Dendritic cell treated with granulocyte-macrophage colony-stimulating factor and Interleukin-4, amounts not matched to agents 40 ng/mL and 50 ng/mL, for 4 days (primary cell): ENCODE results near the gene LRRC25.

ENCODE experiments used
- H3K27ac Mint-ChIP-seq: one replicate; pipeline ENCODE4 v1.8.0; 2022; ENCODE audit warnings: mild to moderate bottlenecking, mixed read lengths
- H3K27me3 Mint-ChIP-seq: one replicate; pipeline ENCODE4 v1.8.0; 2022; ENCODE audit warnings: mild to moderate bottlenecking, mixed read lengths
- H3K36me3 Mint-ChIP-seq: one replicate; pipeline ENCODE4 v1.8.0; 2022; ENCODE audit warnings: low read depth, mixed read lengths
- H3K4me1 Mint-ChIP-seq: one replicate; pipeline ENCODE4 v1.8.0; 2022; ENCODE audit warnings: low read depth, mixed read lengths
- H3K4me3 Mint-ChIP-seq: one replicate; pipeline ENCODE4 v1.8.0; 2022; ENCODE audit warnings: mild to moderate bottlenecking, moderate library complexity, mixed read lengths
- H3K9me3 Mint-ChIP-seq: one replicate; pipeline ENCODE4 v1.8.0; 2022; ENCODE audit warnings: mixed read lengths
- intact Hi-C: fragments of 100-400 bp; cut with micrococcal nuclease; formaldehyde crosslinking; loops from one replicate; pipeline ENCODE4 v1.15.0; 2022

Gene LRRC25

GRCh38 chr19:18397242-18398202 lies at the start of gene LRRC25:
LRRC25 (minus strand) TSS chr19:18397622; CDS start chr19:18396963, 659 bp downstream.
- peaks cover 84% of the 10 kb centered on the region for H3K4me1 Mint-ChIP-seq
- H3K4me3 Mint-ChIP-seq: peak within 1 kb of the TSS; percentile 95
- H3K27ac Mint-ChIP-seq: peak within 1 kb of the TSS; percentile 96
- H3K9me3 Mint-ChIP-seq: no peaks in the 10 kb centered on the region
- H3K27me3 Mint-ChIP-seq: no peaks in the 10 kb centered on the region
- H3K36me3 Mint-ChIP-seq: peaks cover 51% of the 10 kb centered on the region
- intact Hi-C loops: no loop called here

- Mint-ChIP-seq H3K4me3 (no peak overlapping the region), H3K4me1 (peaks cover 43% of the 10 kb centered on the region), H3K27me3 (no peaks in the 10 kb centered on the region), H3K27ac (no peak overlapping the region), H3K36me3 (peaks cover 100% of the 10 kb centered on the region), H3K9me3 (peaks cover 8% of the 10 kb centered on the region)
- intact Hi-C loops: no loop called here
These were observed 49.5 kb upstream of the LRRC25 start for GRCh38 chr19:18446811-18447359.

- intact Hi-C loops: no loop called here
- Mint-ChIP-seq H3K4me1 (peaks cover 47% of the 10 kb centered on the region), H3K36me3 (peaks cover 100% of the 10 kb centered on the region), H3K9me3 (peaks cover 8% of the 10 kb centered on the region), H3K4me3 (no peak overlapping the region), H3K27ac (no peak overlapping the region), H3K27me3 (no peaks in the 10 kb centered on the region)
These were observed 48.9 kb upstream of the LRRC25 start for GRCh38 chr19:18446145-18446810.

- intact Hi-C loops: no loop called here
- Mint-ChIP-seq H3K4me3 (no peak overlapping the region), H3K9me3 (peaks cover 8% of the 10 kb centered on the region), H3K36me3 (peaks cover 100% of the 10 kb centered on the region), H3K4me1 (peaks cover 47% of the 10 kb centered on the region), H3K27ac (no peak overlapping the region), H3K27me3 (peaks cover 4% of the 10 kb centered on the region)
These were observed 48.0 kb upstream of the LRRC25 start for GRCh38 chr19:18445262-18445948.

- Mint-ChIP-seq H3K27ac (no peak overlapping the region), H3K4me1 (peaks cover 49% of the 10 kb centered on the region), H3K4me3 (no peak overlapping the region), H3K27me3 (peaks cover 12% of the 10 kb centered on the region), H3K36me3 (peaks cover 93% of the 10 kb centered on the region), H3K9me3 (peaks cover 8% of the 10 kb centered on the region)
- intact Hi-C loops: no loop called here
These were observed 47.1 kb upstream of the LRRC25 start for GRCh38 chr19:18444513-18444912.

GRCh38 chr19:18443831-18444230 lies 46.4 kb upstream of the LRRC25 start:
- no peak overlapping the region for H3K4me3 Mint-ChIP-seq
- peaks cover 87% of the 10 kb centered on the region for H3K36me3 Mint-ChIP-seq
- H3K9me3 Mint-ChIP-seq: peaks cover 8% of the 10 kb centered on the region
- no peak overlapping the region for H3K27ac Mint-ChIP-seq
- intact Hi-C loops: no loop called here
- H3K4me1 Mint-ChIP-seq: peaks cover 51% of the 10 kb centered on the region
- H3K27me3 Mint-ChIP-seq: peaks cover 19% of the 10 kb centered on the region

GRCh38 chr19:18443406-18443805 lies 46.0 kb upstream of the LRRC25 start:
- peaks cover 51% of the 10 kb centered on the region for H3K4me1 Mint-ChIP-seq
- peaks cover 8% of the 10 kb centered on the region for H3K9me3 Mint-ChIP-seq
- peaks cover 23% of the 10 kb centered on the region for H3K27me3 Mint-ChIP-seq
- H3K27ac Mint-ChIP-seq: no peak overlapping the region
- intact Hi-C loops: no loop called here
- H3K36me3 Mint-ChIP-seq: peaks cover 82% of the 10 kb centered on the region
- no peak overlapping the region for H3K4me3 Mint-ChIP-seq

DNA sequence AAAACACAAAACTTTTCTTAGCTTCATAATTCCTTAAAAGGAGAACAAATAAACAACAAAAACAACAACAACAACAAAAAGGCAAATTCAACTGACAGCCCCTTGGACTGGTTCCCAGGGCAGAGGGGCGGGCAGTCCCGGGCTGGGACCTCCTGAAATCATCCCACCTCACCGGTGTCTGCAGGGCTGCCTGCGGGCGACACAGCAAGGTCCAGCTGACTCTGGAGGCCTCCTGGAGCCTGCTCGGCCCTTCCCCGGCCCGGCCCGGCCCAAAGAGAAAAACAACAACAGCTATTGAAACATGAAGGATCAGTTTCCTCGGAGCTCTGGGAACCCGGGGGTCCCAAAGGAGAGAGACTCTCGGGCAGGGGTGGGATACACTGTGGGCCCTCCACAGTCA lies 45.5 kb upstream of the LRRC25 start:
- Mint-ChIP-seq H3K27ac (peak overlapping the region; percentile 61), H3K4me3 (no peak overlapping the region), H3K27me3 (peaks cover 27% of the 10 kb centered on the region), H3K4me1 (peaks cover 52% of the 10 kb centered on the region), H3K36me3 (peaks cover 78% of the 10 kb centered on the region), H3K9me3 (peaks cover 8% of the 10 kb centered on the region)
- intact Hi-C loops: no loop called here

DNA sequence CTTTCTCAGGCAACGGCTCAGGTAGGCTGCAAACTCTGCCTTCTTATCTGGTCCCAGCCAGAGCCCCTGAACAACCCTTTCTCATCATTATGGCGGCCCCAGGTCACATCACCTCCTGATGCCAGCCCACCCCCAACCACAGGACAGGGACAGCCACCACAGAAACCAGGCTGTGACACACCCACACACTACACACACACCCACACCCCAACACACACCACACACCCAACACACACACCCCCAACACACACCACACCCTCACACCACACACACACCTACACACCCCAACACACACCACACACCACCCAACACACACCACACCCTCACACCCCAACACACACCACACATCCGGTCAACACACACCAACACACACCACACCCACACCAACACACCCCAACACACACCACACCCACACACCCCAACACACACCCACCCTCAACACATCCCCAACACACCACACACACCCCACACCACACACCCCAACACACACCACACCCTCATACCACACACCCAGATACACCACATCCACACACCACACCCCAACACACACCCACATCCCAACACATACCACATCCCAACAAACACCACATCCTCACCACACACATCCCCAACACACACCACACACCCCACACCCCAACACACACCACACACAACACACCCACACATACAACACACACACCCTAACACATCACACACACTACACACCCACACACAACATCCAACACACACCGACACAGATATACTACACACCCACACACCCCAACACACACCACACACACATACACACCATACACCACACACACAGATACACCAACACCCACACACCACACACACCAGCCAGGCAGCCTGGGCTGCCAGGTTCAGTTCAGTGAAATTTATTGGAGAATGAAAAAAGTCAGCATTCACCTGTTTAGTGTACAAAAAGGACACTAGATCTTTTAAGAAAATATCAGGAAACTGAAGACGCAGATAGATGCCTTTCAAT lies 44.7 kb upstream of the LRRC25 start:
- intact Hi-C loops: no loop called here
- H3K4me1 Mint-ChIP-seq: peaks cover 52% of the 10 kb centered on the region
- H3K9me3 Mint-ChIP-seq: peaks cover 8% of the 10 kb centered on the region
- no peak overlapping the region for H3K4me3 Mint-ChIP-seq
- H3K27me3 Mint-ChIP-seq: peaks cover 33% of the 10 kb centered on the region
- H3K27ac Mint-ChIP-seq: peak overlapping the region; percentile 61
- peaks cover 69% of the 10 kb centered on the region for H3K36me3 Mint-ChIP-seq

DNA sequence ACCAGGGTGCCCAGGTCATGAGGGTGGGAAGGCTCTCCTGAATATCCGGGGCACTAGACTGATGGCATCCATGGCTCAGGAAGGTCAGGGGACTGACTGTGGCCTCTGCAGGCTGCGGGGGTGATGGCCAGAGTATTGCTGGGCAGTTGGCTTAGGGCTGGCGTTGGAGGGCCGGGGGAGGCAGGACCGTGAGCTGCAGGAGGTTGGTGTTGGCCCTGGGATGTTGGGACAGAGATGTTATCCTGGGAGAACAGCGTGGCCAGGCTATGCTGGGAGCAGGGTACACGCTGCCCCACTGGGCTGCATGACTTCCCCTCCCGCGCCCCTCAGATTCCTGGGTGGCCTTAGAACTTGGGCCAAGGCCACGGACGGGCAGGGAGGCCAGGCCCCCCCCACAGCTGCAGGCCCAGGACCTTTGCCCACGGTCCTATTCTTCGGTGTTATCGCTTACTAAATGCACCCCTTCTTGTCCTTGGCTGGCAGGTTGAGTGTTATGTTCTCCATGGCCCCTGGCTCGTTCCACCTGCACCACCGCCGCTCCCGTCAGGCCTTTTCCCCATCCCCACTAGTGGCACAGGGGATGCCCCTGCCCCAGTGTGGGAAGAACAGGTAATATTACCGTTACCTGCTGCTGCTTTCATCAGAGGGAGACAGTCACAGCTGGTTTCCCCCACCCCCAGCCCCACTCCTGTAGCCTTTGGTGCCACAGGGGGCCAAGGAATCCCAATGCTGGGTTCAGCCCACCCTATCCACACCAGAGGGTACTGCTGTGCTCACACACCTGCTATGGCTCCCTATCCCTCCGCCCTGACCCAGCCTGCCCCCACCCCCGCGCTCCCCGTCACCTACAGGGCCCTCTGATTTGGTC lies 43.7 kb upstream of the LRRC25 start:
- peaks cover 8% of the 10 kb centered on the region for H3K9me3 Mint-ChIP-seq
- peaks cover 65% of the 10 kb centered on the region for H3K36me3 Mint-ChIP-seq
- no peak overlapping the region for H3K4me3 Mint-ChIP-seq
- intact Hi-C loops: no loop called here
- H3K4me1 Mint-ChIP-seq: peaks cover 58% of the 10 kb centered on the region
- peak overlapping the region; percentile 12 for H3K27ac Mint-ChIP-seq
- peaks cover 38% of the 10 kb centered on the region for H3K27me3 Mint-ChIP-seq

- Mint-ChIP-seq H3K36me3 (peaks cover 65% of the 10 kb centered on the region), H3K4me1 (peaks cover 65% of the 10 kb centered on the region), H3K4me3 (no peak overlapping the region), H3K9me3 (peaks cover 8% of the 10 kb centered on the region), H3K27me3 (peaks cover 41% of the 10 kb centered on the region), H3K27ac (no peak overlapping the region)
- intact Hi-C loops: no loop called here
These were observed 43.0 kb upstream of the LRRC25 start for GRCh38 chr19:18440415-18440877.

- no peak overlapping the region for H3K4me3 Mint-ChIP-seq
- intact Hi-C loops: no loop called here
These were observed 42.5 kb upstream of the LRRC25 start for GRCh38 chr19:18439910-18440237.

More at GRCh38 chr19:18439910-18440237, 42.5 kb upstream of the LRRC25 start:
- Mint-ChIP-seq H3K27ac (no peak overlapping the region), H3K27me3 (peaks cover 41% of the 10 kb centered on the region), H3K36me3 (peaks cover 65% of the 10 kb centered on the region), H3K4me1 (peaks cover 71% of the 10 kb centered on the region), H3K9me3 (peaks cover 8% of the 10 kb centered on the region)
